Adrenal gland (tissue), 5 donors: Measurements from ENCODE around the gene MRAS.

ENCODE experiments used
- CTCF ChIP-seq, 6 experiments: fragments of 450-650 bp in 4 of 6; fragments of 200-600 bp in 2 of 6; sonication (generic) in 1 of 6; IDR thresholded peaks; 1 replicate in 5 of 6; 2 replicates in 1 of 6; pipeline versions ENCODE4 v1.5.1 to v1.8.0; 2016 to 2021; ENCODE audit warnings: antibody characterized with exemption in 6 of 6, mild to moderate bottlenecking in 2 of 6, moderate library complexity in 1 of 6
- POLR2A ChIP-seq, 2 donors: fragments of 450-650 bp; IDR thresholded peaks; one replicate each; pipeline ENCODE4 v1.6.1; 2017; ENCODE audit warnings: antibody characterized with exemption in 2 of 2, mild to moderate bottlenecking in 2 of 2, moderate library complexity in 1 of 2
- donor health status: DM: no; HTN: no; CAD: no.

DNA sequence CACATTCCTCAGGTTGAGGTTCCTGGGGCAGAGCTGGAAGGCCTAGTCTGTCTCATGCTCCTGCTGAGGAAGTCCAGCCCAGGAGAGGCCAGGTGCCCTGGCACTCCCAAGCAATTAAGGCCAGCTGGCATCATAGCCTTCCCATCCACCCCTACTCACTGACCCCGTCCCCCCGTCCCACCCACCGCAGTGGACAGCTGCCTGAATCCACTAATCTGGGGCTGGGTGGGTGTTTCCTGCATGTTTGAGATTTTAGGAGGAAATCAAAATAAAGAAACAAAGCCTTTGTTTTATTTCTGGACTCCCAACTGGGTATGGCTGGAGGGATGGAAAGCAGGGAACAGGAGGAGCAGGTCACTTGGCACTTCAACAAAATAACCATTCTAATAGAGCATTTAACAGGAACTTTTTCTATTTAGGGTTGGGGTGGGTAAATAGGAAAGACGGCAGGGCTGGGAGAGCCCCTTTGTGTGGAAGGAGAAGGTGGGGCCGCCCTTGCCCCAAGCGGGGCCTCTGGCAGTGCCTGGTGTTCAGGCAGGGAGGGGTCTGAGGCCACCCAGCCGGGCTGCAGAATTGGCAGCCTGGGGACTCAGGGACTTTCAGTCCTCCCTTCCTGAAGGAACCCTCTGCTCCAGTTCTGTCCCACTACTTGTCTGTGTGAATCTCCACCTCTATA is 8.5 kb downstream of the MRAS start:
- TF ChIP-seq CTCF (IDR thresholded peaks at IDR 0.05) (no peak), POLR2A (IDR thresholded peaks at IDR 0.05) (no peak)
